ENCODE measurements around the gene BBS4. TPM values are rescaled to one million over a fixed set of nuclear protein-coding genes. Genes with fewer than 3 reads are reported as not detected.

The BBS4 gene
- total and polyA plus RNA-seq, 2 donors (not counting 3 experiments of a cell fraction or from before 2014, with no cell fraction given) = 6.8 to 7.5 TPM

GRCh38 chr15:72676838-72677237 lies 9.2 kb upstream of the BBS4 start:
- no TSS peak for BruUV-seq (replicated peaks)
- Histone ChIP-seq H3K36me3 (ENCODE audit: control insufficient read depth in 2 of 2, extremely low read depth in 1 of 2, insufficient read depth in 2 of 2, low read length in 2 of 2) (no peaks in the 10 kb centered on the region), H3K9me1 (replicated peaks; ENCODE audit: control insufficient read depth, extremely low read depth, insufficient read depth, low read length) (no peaks in the 10 kb centered on the region), H3K4me2 (ENCODE audit: insufficient read depth, low read length) (no peak overlapping the region), H3K4me1 (ENCODE audit: control insufficient read depth, extremely low read depth, insufficient read depth, low read length) (no peaks in the 10 kb centered on the region), H3K4me3 (replicated peaks in 1 of 3; ENCODE audit: insufficient read depth in 1 of 3, low read depth in 1 of 3, low read length in 3 of 3) (no peak overlapping the region), H3K9me3 (replicated peaks; ENCODE audit: control insufficient read depth, insufficient read depth, low read length) (no peaks in the 10 kb centered on the region), H4K20me1 (replicated peaks; ENCODE audit: control insufficient read depth, extremely low read depth, insufficient read depth, low read length) (no peaks in the 10 kb centered on the region), H3K27me3 (ENCODE audit: control insufficient read depth in 2 of 2, insufficient read depth in 2 of 2, low read length in 2 of 2) (peaks cover 13 to 31% of the 10 kb centered on the region in 2 experiments), H3K9ac (replicated peaks; ENCODE audit: extremely low read depth, insufficient read depth, low read length) (no peak overlapping the region), H2AFZ (ENCODE audit: low read depth, low read length) (no peak overlapping the region), H3K27ac (ENCODE audit: insufficient read depth, low read depth, low read length) (no peak overlapping the region), H3K79me2 (ENCODE audit: control insufficient read depth, insufficient read depth, low read length) (no peaks in the 10 kb centered on the region)
- intact Hi-C loops (cut with micrococcal nuclease) = loop anchor here (10.0 kb wide), 1 partner anchor 362 kb away; no protein-coding TSS in a partner anchor
- CTCF ChIA-PET = no interaction called here
- DNase-seq (ENCODE audit: low read depth, low spot score) (no peak), FAIRE-seq (no peak)
- dilution Hi-C loops (cut with MboI; ENCODE audit: extremely low pct_ligation_motif_present, low sequenced_read_pairs) = no loop called here
- POLR2A ChIA-PET = no interaction called here
- no peak for TF ChIP-seq MYC (IDR thresholded peaks at IDR 0.05; ENCODE audit: low read depth, low read length)
- TF ChIP-seq POLR2A (IDR thresholded peaks at IDR 0.05; ENCODE audit: low read depth, low read length) = no peak
- TF ChIP-seq, protein P1, sequence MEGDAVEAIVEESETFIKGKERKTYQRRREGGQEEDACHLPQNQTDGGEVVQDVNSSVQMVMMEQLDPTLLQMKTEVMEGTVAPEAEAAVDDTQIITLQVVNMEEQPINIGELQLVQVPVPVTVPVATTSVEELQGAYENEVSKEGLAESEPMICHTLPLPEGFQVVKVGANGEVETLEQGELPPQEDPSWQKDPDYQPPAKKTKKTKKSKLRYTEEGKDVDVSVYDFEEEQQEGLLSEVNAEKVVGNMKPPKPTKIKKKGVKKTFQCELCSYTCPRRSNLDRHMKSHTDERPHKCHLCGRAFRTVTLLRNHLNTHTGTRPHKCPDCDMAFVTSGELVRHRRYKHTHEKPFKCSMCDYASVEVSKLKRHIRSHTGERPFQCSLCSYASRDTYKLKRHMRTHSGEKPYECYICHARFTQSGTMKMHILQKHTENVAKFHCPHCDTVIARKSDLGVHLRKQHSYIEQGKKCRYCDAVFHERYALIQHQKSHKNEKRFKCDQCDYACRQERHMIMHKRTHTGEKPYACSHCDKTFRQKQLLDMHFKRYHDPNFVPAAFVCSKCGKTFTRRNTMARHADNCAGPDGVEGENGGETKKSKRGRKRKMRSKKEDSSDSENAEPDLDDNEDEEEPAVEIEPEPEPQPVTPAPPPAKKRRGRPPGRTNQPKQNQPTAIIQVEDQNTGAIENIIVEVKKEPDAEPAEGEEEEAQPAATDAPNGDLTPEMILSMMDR (IDR thresholded peaks at IDR 0.05; ENCODE audit: extremely low read depth in 1 of 2, insufficient read depth in 1 of 2, low read depth in 1 of 2, low read length in 2 of 2) = no peak

DNA sequence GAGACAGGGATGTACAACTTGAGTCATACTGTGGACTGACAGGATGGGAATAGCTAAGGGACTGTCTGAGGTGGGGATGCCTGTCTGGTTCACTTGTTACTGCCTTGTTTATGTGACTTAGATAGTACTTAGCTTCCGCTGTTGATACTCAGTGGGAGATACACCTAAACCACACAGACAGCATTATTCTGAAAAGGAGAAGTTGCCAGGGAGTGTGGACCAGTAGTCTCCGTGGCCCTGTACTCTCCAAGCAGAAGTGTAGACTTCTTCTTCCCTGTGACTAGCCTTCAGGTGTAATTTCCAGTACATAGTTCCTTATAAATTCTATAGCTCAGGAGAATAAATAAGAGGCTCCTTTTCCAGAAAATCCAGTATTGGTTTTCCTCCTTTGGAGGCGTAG lies 5.1 kb upstream of the BBS4 start:
- H4K20me1 ChIP-seq (replicated peaks; ENCODE audit: control insufficient read depth, extremely low read depth, insufficient read depth, low read length) = no peaks in the 10 kb centered on the region
- TF ChIP-seq, protein P1 (IDR thresholded peaks at IDR 0.05; ENCODE audit: extremely low read depth in 1 of 2, insufficient read depth in 1 of 2, low read depth in 1 of 2, low read length in 2 of 2) = no peak
- TF ChIP-seq POLR2AphosphoS5 (IDR thresholded peaks at IDR 0.05; ENCODE audit: insufficient read depth, low read depth, low read length) = no peak
- no peak for TF ChIP-seq POLR2A (IDR thresholded peaks at IDR 0.05; ENCODE audit: low read depth, low read length)
- no peak for TF ChIP-seq GATA2 (IDR thresholded peaks at IDR 0.05; ENCODE audit: insufficient read depth, insufficient read length, low read depth, low read length)
- no peak for TF ChIP-seq JUN (IDR thresholded peaks at IDR 0.05; ENCODE audit: borderline replicate concordance, insufficient read depth, insufficient read length, low read depth)
- DNase-seq (ENCODE audit: low read depth, low spot score) = no peak
- peaks cover 11 to 18% of the 10 kb centered on the region in 2 experiments for H3K27me3 ChIP-seq (ENCODE audit: control insufficient read depth in 2 of 2, insufficient read depth in 2 of 2, low read length in 2 of 2)
- dilution Hi-C loops (cut with MboI; ENCODE audit: extremely low pct_ligation_motif_present, low sequenced_read_pairs) (no loop called here), intact Hi-C loops (cut with micrococcal nuclease) (no loop called here)
- H3K4me3 ChIP-seq (replicated peaks in 1 of 3; ENCODE audit: insufficient read depth in 1 of 3, low read depth in 1 of 3, low read length in 3 of 3) = no peak overlapping the region
- H2AFZ ChIP-seq (ENCODE audit: low read depth, low read length) = no peak overlapping the region
- CTCF ChIA-PET = interaction anchor here (1.5 to 1.8 kb wide), 3 partner anchors 10 to 81 kb away, joined by 4 to 8 read pairs (median 7); no protein-coding TSS in a partner anchor
- no TSS peak for BruUV-seq (replicated peaks)
- no peaks in the 10 kb centered on the region for H3K79me2 ChIP-seq (ENCODE audit: control insufficient read depth, insufficient read depth, low read length)
- POLR2A ChIA-PET = no interaction called here
- no peaks in the 10 kb centered on the region for H3K9me3 ChIP-seq (replicated peaks; ENCODE audit: control insufficient read depth, insufficient read depth, low read length)
- H3K27ac ChIP-seq (ENCODE audit: insufficient read depth, low read depth, low read length) = no peak overlapping the region
- H3K4me1 ChIP-seq (ENCODE audit: control insufficient read depth, extremely low read depth, insufficient read depth, low read length) = peaks cover 6% of the 10 kb centered on the region
- no peak for FAIRE-seq
- H3K9me1 ChIP-seq (replicated peaks; ENCODE audit: control insufficient read depth, extremely low read depth, insufficient read depth, low read length) = no peaks in the 10 kb centered on the region
- no peak overlapping the region for H3K4me2 ChIP-seq (ENCODE audit: insufficient read depth, low read length)
- H3K9ac ChIP-seq (replicated peaks; ENCODE audit: extremely low read depth, insufficient read depth, low read length) = no peak overlapping the region
- no peaks in the 10 kb centered on the region for H3K36me3 ChIP-seq (ENCODE audit: control insufficient read depth in 2 of 2, extremely low read depth in 1 of 2, insufficient read depth in 2 of 2, low read length in 2 of 2)
